CMK (cell line): Measurements from ENCODE around the gene MGLL.

Experiments
- DNase-seq: peaks from one replicate; pipeline ENCODE4 v3.0.0-alpha.2; 2010; ENCODE audit warnings: low read depth

The MGLL gene

DNA sequence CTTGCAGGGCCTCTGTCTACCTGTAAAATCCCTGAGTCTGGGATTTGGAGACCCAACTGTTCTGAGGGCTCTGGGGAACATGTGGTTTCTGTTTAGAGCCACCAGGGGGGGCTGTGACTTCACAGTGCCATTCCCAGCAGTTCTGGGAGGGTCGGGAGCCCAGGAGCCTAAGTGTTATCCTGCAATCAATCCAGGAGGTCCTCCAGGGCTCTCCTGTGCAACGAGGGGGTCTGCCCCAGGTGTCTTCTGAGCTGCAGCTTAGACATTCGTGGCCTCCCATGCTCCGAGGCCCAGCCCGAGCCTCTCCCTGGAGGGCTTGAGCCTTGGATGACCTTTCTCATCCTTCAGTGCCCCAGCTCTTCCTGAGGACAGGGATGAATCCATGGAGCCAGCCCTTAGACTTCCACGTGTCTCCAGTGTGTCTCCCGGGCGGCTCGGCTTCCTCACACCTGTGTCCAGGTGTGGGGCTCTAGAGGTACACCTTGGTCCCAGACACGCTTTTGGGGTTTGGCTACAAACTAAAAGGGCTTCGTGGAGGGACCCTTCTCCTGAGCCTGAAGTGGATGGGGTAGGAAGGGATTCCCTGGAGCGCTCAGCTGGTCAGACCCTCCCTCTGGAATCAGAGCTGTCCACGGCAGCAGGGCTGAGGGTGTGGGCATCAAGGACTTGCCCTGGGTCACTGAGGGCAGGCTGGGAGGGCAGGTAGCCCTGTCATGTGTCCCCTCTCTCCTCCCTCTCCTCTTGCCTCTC, 169.9 kb downstream of the MGLL start:
- DNase-seq, result no peak

DNA sequence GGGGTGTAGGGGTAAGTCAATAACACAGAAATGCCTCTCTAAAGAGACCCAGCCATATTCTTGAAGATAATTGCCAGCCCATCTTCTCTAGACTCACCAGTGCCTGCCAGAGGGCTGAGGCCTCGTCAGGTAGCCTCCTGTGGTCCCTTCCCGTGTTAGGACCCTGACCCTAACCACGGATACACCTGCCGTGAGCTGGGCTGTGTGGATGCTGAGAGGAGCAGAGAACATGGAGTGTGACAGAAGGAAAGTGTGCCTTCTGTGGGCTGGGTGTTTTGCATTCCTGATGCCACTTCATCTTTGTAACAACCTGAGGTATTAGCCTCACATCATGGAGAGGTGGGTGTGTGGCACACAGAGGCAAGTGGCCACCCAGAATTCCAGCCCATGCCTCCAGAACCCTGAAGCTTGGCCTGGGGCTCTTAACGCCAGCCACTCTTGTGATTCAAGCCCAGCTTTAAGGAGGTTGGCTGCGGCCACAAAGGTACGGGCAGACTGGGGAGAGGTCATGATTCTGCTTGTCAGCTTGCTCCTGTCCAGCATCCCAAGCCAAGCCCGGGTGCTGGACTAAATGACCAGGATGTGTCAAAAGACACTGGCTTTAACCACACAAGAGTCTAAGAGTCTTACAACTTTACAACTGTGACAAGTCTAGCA, 170.7 kb downstream of the MGLL start:
- no peak for DNase-seq

DNA sequence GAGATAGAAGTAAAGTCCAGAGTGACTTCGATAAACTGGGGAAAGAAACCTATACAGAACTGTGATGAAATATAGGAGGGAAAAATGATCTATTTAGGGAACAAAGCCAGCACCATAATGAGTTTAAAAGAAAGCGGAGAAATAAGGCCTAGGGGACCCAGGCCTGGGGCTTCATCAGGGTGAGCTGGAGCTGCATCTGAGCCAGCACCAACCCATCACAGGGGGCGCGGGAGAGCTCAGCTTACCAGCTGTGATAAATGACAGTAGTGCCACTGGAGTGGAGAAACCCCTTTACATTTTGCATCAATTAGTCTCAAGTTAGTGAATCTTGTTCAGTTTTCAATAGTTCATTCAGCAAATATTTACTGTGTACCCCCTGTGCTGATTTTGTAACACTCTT, 172.1 kb downstream of the MGLL start:
- no peak for DNase-seq

DNA sequence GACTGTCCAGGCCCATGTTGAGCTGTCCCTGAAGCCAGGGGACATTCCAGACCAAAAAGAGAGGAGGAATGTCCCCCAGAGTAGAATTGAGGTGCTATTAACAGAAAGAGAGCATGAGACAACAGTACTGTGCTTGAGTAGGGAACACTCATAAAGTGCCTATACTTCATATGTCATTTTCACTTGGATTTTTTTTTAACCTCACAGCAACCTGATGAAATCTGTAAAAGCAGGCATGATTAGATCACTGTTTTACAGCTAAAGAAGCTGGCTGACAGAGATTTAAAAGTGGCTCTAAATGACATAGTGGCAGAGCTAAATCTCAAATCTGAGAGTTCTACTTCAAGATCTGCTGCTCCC, 174.5 kb downstream of the MGLL start:
- no peak for DNase-seq

DNA sequence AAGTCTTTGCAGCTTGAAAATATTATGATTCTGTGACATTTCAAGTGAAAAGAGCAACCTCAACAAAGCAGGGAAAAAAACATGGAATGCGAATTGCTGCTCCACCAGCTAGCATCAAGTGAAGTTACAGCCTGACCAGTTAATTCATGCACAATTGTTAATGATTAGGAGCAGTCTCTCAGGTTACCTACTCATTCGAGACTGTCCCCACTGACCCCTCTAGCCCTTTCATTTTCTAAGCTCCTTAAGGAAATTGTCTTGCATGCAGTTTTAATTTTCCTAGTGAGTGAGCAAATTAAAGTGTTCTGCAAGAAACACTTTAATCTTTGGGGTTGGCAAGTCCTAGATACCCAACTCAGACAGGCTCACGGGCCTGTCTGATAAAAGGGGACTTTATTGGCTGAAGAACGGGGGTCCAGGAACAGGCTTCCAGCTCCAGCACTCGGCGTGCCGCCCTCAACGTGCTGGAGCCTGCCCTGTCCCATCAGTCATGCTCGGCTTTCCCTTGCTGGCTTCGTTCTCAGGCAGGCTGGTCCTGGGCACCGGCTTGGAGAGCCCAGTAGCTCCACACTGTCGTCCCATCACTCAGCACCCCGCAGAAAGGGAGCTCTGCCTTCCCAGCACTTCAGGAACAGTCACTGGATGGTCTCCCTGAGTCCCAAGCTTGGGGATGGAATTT, 175.0 kb downstream of the MGLL start:
- no peak for DNase-seq

DNA sequence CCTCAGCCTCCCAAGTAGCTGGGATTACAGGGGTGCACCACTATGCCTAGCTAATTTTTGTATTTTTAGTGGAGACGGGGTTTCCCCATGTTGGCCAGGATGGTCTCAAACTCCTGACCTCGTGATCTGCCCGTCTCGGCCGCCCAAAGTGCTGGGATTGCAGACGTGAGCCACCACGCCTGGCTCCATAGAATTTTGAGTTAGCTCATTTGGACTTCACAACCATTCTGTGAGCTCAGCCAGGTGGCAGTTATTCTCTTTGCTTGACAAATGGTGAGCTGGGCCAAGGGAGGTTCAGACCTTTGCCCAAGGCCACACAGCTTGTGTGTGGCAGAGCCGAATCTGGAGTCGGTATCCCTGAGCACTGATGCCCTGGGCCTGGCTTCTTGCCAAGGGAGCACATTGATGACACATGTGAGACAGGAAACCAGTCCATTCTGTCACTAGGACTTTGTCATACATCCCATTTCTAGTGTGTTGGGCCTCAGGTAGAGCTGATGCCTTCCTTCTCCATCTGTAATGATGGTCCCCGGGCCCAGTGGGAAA, 175.7 kb downstream of the MGLL start:
- no peak for DNase-seq

DNA sequence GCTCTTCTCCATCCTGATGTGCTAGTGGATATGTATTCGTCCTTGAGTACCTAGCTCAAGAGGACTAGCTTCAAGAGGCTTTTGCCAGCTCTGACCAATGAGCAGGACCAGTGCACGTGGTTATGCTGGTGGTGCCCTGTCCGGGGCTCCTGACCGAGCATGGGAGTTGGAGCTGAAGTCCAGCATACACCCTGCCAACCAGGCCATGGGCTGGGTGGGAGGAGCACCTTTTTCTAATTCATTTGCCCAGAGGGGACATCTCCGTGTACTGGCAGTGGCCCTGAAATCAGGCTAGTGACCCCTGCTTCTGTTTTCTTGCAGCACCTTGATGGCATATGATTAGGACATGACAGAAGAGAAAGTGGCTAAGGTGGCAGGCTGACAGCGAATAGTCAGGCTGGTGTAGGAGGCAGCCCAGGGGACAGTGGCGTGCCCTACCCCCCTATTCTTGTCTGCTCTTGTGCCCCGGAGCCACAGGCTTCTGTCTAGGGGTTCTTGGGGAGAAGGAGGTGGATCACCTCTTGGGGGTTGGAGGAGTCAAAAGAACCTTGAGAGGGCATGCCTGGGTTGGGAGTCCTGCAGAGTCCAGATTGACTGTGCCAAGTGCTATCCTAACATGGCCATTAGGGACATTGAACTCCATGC, 176.8 kb downstream of the MGLL start:
- DNase-seq, result no peak

DNA sequence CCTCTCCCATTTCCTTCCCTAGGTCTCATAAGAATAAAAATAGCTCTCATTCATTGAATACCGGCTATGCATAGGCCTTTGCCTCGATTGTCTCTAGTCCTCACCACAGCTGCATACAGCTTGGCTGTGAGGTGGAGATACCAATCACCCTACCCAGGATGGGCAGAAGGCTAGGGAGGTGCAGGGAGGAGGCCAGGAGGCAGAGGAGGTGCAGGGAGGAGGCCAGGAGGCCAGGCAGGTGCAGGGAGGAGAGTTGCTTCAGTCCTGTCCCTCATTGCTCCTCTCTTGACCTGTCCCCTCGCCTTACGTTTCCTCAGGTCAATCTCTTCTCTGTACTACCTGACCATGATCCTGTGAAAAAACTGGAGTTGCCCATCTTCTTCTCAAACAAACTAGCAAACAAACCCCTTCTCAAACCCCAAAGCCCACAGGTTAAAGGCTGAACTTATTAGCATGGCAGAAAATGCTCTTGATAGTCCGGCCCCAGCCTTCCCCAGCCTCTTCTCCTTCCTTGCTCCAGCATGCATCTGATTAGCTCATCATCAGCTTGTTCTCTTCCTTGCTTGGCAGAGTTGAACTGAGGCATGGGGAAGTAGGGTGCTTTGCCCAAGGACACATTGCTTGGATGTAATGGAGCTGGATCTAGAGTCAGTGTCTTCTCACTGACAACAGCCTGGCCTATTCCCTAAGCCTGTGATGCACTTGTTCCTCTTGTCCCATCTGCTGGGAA, 177.5 kb downstream of the MGLL start:
- DNase-seq, result no peak

DNA sequence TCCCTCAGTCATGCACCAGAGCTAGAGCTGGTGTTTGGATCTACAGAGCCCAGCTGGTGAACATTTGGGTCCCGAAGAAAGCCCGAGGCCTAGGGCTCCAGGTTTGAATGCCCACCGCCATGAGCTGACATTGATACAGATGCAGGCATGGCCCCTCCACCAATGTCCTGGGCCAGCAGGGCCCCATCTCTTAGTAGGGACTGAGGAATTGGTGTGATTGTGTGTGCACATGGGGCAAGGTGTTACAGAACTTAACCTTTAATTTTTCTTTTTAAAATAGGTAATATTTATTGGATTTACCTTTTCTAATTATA, 182.3 kb downstream of the MGLL start:
- no peak for DNase-seq

DNA sequence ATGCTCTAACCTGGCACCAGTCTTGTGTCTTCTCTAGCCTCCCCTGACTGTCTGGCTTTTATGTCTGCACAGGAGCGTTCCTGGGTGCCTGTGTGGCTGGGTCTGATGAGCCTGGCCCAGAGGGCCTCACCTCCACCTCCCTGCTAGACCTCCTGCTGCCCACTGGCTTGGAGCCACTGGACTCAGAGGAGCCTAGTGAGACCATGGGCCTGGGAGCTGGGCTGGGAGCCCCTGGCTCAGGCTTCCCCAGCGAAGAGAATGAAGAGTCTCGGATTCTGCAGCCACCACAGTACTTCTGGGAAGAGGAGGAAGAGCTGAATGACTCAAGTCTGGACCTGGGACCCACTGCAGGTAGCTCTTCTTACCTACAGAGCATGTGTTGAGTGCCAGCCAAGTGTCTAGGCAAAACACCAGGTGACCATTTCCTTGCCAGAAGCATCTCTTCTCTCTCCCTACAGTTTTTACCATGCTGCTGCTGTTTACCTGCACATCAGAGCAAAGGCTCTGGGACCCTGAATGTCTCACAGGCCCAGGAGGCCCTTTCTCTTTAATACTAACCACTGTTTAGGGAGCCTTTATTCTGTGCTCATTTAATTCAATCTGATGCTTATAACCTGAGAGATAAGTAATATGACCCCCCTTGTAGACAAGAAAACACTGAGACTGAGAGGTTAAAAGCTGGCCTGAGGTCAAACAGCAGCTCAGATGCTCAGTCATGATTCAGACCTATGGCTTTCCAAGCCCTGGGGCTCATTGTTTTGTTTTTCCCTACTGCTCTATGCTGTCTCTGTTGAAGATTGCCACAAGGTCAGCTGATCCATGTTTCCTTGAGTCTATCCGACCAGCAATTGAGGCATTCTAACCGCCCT, 182.9 kb downstream of the MGLL start:
- DNase-seq, result no peak
